Measurements from ENCODE around the gene ASPDH.

GRCh38 chr19:50468818-50469217 is 44.9 kb downstream of the ASPDH start:
- TF ChIP-seq SIN3A (IDR thresholded peaks at IDR 0.05; ENCODE audit: borderline replicate concordance, insufficient read depth, low read length) (no peak), POLR2AphosphoS5 (IDR thresholded peaks at IDR 0.05; ENCODE audit: low read depth, low read length) (no peak), TAF1 (IDR thresholded peaks at IDR 0.05; ENCODE audit: borderline replicate concordance, insufficient read depth, low read length) (no peak), REST (IDR thresholded peaks at IDR 0.05; ENCODE audit: insufficient read depth in 1 of 2, low read depth in 2 of 2, low read length in 2 of 2) (no peak)
